Activated CD8-positive, alpha-beta memory T cell treated with anti-CD3 and anti-CD28 coated beads for 1 hour (primary cell): ENCODE data around the gene ITGBL1.

Experiments used
- DNase-seq, 2 donors: peaks; one replicate each; pipeline ENCODE4 v3.0.0-alpha.2; 2020; ENCODE audit warnings: low read depth in 1 of 2; ENCODE audit errors: extremely low read depth in 1 of 2

The ITGBL1 gene

GRCh38 chr13:101555610-101556009, 103.1 kb downstream of the ITGBL1 start:
- DNase-seq = no peak

- DNase-seq = no peak
These were observed 104.2 kb downstream of the ITGBL1 start for GRCh38 chr13:101556676-101557123.

DNA sequence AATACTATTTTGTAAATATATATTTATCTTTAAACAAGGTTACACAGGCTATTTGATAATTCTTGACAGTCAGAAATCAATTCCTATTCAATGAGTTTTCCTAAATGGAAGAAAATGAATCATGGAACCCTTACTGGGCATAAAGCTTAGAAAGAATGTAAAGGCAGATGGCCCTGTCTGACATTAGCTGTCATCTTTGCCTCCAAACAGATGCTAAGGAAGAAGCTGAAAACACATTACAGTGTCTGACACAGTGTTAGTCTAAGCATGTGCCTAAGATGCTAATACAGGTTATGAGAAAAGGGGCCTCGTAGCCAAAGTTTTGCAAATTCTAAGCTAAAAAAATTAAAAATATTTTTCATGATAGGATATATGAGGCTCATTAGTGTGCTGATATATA, 112.8 kb downstream of the ITGBL1 start:
- no peak for DNase-seq

GRCh38 chr13:101567841-101568240, 115.4 kb downstream of the ITGBL1 start:
- no peak for DNase-seq

GRCh38 chr13:101569807-101570206, 117.3 kb downstream of the ITGBL1 start:
- DNase-seq = no peak

- no peak for DNase-seq
These were observed 117.9 kb downstream of the ITGBL1 start for GRCh38 chr13:101570410-101570809.

- no peak for DNase-seq
These were observed 120.0 kb downstream of the ITGBL1 start for GRCh38 chr13:101572456-101572855.

GRCh38 chr13:101575581-101575980, 123.1 kb downstream of the ITGBL1 start:
- DNase-seq = no peak

- DNase-seq = no peak
These were observed 124.0 kb downstream of the ITGBL1 start for GRCh38 chr13:101576455-101576854.

DNA sequence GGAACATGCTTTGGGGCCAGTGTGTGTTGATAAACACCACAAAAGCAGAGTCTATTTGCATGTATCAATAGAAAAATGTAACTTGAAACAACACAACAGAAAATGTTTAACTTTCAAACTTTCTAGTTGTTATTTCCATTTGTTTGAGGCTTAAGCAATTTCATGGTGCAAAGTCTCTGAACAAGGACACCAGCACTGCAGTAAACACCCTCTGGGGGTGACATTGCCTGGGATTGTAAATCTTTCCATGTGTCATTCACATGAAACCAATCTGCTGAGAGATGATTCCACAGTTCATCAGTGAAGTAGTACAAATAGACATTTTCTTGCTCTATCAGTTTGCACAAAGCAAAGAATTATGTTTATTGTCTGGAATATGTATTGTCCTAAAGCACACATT, 124.5 kb downstream of the ITGBL1 start:
- DNase-seq = no peak

DNA sequence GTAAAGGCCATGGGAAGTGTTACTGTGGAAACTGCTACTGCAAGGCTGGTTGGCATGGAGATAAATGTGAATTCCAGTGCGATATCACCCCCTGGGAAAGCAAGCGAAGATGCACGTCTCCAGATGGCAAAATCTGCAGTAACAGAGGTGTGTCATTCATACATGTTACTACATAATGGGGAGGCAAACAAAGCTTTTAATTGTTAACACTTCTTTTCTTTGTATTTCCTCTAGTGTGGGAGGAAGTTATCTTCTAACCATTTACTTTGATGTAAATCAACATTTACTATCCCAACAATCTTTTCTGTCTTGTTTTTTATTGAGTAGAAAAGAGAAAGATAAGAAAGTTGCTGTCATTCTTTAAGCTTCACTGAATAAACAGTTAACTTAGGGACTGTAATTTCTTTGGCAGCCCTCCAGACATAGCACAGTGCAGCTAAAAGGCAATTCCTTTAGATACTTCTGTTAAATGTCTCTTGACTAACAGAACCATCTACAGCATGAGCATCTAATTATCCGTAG, 126.9 kb downstream of the ITGBL1 start:
- no peak for DNase-seq

- DNase-seq = no peak
These were observed 131.9 kb downstream of the ITGBL1 start for GRCh38 chr13:101584331-101584730.

- DNase-seq = no peak
These were observed 138.0 kb downstream of the ITGBL1 start for GRCh38 chr13:101590479-101590878.

DNA sequence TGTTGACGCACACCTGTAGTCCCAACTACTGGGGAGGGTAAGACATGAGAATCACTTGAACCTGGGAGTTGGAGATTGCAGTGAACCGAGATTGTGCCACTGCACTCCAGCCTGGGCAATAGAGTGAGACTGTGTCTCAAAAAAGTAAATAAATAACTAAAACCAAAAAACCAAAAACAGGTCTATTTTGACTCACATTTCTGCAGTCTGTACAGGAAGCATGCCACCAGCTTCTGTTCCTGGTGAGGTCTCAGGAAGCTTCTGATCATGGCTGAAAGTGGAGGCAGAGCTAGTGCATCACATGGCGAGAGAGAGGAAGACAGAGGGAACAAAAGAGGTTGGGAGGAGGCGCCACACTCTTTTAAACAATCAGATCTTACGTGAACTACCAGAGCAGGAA, 142.5 kb downstream of the ITGBL1 start:
- no peak for DNase-seq

- no peak for DNase-seq
These were observed 144.3 kb downstream of the ITGBL1 start for GRCh38 chr13:101596803-101597202.

GRCh38 chr13:101611491-101612475, 159.3 kb downstream of the ITGBL1 start:
- DNase-seq = no peak

- no peak for DNase-seq
These were observed 160.3 kb downstream of the ITGBL1 start for GRCh38 chr13:101612735-101613134.

GRCh38 chr13:101614491-101614890, 162.0 kb downstream of the ITGBL1 start:
- DNase-seq = no peak

DNA sequence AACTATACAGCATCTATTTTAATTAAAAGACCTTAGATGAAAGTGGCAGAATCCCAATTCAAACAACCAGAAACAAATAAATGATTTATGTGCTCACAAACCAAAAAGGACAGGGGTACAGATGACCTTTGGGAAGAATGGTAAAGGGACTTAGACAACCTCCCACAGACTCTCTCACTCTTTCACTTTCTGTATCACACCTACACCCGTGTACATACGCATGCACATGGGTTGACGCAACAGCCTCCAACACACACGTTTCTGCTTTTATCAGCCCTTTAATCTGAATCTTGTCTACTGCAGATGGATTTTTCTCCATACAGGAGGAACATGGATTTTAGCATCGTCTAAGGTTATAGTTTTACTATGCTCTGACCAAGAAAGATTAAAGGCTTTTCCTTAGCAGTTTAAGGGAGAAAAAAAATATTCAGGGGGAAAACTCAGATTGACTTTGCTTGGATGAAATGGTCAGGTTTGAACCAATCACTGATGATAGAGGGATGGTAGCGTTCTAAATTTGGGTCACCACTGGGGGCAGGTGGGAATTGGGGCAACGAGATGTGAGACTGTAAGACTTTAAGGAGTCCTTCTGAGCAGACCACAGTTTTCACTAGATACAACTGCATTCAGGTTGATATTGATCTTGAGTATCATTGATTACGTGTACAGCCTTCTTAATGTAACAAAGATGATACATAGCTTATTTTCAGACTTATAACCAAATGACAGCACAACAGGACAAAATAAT, 166.1 kb downstream of the ITGBL1 start:
- DNase-seq = no peak

DNA sequence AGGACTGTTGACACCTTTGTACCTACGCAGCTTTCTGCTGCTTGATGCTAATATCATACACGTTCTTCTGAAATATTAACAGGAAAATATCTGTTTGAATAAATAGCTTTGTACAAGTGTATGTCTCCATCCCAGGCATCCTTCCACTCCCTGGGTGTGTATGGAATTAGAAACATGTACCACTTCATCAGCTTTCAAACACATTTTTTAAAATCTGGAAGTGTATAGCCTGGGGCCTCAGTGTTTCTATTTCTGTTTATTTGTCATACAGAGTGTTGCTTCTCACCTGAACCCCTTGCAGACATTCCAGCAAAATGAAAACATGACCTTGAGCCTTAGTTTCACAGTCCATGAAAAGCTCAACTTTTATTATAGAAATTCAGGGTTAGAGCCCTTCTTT, 168.6 kb downstream of the ITGBL1 start:
- DNase-seq = no peak

DNA sequence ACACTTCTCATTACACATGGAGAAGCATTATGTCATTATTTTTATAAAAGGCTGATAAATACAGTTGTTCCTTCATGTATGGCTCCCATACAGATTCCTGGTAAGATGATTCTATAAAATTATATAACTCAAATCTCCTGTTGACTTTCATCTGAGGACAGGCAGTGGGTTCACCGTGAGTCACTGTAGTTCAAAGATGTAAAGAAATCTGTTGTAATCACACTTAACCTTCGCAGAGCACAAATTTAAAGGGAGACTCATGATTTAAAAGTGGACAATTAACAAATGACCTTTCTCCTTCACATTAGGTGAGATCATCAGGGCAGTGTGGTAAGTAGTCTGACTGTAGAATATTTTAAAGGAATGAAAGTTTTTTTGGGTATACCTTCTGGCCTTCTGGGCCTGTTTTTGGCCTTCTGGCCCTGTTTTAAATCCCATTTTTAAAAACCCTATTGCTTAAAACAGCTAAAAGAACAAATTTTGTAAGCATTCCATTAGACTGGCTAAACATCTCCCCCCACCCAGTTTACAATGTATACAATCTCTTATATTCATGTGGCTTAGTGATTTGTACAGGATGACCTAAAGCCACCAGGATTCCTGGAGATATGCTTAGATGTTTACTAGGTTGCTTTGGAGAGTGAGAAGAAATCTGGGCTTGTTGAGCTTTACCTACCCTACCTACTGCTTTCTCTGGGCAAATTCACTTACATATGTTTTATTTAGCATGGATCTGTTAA, 171.2 kb downstream of the ITGBL1 start:
- no peak for DNase-seq
